GM04504 (cell line): Measurements from ENCODE around the gene AOAH.

Experiments used
- DNase-seq: peaks from one replicate; pipeline ENCODE4 v3.0.0-alpha.2; 2012; ENCODE audit warnings: low read depth

Gene AOAH

GRCh38 chr7:36629351-36629750, 94.9 kb downstream of the AOAH start:
- DNase-seq, result no peak

- DNase-seq, result no peak
These were observed 96.5 kb downstream of the AOAH start for GRCh38 chr7:36627836-36628235.

DNA sequence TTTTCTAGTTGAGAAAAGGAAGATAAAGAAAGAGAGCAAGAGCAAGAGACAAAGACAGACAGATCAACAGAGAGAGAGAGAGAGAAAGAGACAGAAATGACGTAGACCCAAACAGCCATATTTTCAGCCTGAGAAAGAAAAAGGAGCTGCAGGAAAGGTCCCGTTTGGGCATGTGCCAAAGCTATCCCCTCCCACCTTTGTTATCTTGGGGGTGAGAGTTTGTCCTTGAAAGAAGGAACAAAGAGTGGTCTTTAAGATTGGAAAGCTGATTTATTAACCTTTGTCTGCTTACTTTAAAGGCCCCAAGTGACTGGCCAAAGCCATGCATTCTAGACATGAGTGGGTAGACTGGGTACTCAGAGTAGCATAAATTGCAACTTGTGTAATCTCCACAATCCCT, 98.2 kb downstream of the AOAH start:
- no peak for DNase-seq

DNA sequence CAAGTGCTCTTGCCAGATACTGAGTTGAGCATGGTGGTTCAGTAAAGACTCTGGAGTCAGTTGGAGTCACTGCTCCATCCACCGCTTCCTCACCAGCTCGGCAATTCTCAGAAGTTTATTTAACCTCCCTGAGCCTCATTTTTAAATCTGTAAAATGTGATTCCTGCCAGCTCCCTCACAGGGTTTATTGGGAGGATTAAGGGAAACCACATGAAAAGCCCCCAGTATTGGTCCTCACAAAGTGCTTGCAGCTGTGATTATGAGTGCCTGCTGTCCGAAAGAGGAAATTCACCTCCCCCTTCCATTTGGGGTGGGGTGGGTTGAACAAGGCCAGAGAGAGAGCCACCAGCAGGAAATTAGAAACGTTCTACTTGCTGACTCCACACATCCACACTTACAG, 99.0 kb downstream of the AOAH start:
- DNase-seq, result no peak

DNA sequence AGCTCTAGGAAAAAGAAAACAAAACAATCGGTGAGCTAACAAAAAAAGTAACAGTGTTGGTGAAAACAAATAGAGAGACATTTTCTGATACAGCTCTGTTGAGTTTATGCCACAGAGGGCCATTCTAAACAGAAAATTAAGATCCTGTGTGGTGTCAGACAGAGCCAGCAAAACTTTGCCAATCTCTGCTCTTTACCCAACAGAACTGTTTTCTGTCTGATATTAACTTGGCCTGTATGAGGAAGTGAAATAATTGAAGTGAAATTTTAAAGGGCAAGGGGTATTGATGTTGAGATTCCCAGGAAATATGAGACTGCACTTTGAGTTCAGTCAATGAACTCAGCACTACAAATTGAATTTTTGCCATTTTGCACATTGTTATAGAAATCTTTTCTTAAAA, 101.0 kb downstream of the AOAH start:
- DNase-seq, result no peak

DNA sequence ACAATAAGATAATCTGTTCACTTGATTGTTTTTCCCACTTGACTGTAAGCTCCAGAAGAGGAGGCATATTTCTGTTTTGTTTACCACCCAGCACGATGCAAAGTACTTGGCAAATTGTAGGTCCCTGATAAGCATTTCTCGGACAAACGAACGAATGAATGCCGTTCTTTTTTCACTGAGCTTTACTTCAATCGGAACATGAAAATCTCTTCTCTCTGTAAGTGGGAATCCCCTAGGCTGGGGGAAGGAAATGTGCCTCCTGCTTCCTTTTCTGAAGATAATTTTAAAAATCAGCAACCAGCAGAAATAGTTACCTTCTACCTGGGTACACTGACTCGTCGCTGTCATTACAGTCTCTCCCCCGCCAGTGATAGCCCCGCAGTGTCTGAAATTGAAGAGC, 102.9 kb downstream of the AOAH start:
- no peak for DNase-seq

DNA sequence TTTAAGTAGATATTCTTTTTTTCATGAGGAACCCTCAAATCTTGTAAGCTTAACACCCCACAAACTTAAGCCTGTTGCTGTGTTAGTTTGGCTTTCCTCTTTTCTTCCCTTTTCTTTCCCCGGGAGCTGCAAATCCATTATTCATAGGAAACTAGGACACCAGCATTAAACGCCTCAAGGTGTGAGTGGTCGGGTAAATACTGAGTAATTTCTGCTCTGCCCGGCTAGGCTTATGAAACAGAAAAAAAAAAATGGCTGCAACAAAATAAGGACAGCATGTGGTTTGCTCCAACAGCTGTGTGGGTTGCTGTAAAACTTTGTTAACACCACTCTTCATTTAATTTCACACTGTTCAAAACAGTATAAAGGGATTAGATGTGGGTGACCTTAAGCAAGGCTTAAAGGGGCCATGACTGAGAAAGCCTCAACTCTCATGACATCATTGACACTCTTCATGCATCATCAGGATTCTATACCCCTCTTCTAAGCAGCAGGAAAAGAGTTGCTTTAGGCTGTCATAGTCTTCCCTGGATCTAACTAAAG, 104.1 kb downstream of the AOAH start:
- no peak for DNase-seq

DNA sequence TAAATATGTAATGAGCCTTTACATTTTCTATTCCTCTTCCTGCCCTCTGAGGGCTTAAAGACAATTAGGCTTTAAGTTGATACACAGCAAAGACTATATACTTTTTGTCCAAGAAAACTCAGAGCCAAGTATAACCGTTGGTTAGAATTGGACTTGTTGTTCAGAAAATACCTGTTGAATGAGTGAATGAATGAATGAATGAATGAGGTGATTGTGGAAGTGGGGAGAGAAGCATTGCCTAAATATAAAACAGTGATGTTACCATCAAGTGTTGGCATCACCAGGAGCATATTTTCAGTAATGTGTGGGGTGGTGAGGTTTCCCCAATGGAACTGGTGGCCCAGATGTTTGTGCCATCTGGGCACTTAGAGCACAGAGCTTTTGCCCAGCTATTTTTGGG, 106.9 kb downstream of the AOAH start:
- DNase-seq, result no peak

- DNase-seq, result no peak
These were observed 108.3 kb downstream of the AOAH start for GRCh38 chr7:36615852-36616540.

DNA sequence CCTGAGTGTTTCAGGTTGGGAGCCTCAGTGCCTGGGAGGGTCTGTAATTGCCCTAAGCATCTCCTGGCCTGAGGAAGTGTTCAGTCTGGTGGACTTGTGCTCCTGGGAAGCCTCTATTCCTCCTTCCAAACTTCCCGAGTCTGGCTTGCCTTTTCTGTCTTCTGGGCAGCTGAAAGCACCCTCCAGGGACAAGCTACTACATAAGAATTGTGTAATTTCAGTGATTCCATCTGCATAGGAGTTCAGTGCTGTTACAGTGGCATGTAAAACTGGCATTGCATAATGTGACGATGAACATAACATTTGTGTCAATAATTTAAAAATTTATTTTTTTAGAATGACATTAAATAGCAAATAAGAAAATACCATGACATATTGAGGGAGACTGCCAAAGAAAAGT, 109.3 kb downstream of the AOAH start:
- no peak for DNase-seq

GRCh38 chr7:36613031-36613614, 111.2 kb downstream of the AOAH start:
- DNase-seq, result no peak

DNA sequence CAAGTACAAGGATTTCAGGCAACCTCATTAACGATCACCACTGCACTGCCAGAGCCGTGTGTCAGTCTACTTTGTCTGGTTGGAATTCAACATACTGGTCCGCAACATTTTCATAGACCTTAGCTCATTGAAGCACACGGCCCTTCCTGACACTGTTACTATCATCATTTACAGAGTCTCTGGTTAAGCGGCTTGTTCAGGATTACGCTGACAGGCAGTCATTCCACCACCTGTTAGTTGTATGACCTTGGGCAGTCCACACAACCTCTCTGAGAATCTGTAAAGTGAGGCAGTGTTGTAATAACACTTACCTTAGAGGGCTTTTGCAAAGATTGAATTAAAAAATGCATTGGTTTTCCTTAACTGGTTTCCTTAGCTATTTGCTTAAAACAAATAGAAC, 112.6 kb downstream of the AOAH start:
- no peak for DNase-seq

DNA sequence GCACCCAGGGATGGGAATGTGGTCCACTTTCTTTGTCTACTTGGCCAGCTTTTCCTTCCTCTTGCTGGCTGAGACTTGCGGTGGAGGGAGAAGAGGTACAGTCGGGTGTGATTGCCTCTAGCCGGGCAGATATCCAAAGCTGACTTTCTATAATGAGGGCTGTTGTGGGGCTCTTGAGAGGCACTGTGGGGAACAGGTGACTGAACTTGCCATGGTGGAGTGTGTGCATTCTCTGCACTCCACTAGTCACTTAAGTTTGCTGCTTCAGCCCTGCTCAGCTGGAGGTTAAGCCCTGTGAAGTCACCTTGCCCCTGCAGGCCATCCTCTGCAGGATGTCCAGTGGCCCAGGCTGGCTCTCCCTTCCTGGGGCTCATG, 116.6 kb downstream of the AOAH start:
- no peak for DNase-seq

DNA sequence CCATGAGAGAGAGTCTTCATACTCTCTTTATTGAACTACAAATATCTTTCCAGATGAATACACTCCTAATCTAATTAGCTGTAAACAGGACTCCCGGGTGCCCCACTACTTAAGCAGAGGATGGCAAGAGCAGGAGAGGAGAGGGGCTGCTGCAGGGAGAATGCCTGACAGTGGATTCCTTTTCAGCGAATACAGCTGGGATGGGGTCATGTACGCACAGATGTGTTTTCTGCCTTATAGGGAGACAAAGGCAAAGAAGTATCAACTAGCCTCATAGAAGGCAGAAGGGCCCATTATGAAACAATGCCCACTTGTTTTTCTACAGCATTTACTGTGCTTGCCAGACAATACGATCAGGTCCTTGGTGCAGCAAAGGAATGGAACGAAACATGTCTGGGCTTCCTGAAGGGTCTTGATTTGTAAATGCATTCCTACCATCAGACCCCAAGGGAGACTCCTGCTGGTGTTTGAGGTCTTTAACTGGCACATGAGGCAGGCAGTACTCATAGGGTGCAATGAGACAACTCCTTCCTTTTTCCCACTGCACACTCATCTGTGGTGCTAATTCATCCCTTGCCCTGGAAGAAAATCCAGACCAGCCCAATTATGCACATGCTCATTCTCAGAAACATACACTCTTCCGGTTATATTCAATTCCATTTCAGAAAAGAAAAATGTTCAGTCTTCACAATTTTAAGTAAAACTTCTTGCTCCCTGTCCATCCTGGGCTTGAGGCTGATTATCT, 117.1 kb downstream of the AOAH start:
- DNase-seq, result no peak

GRCh38 chr7:36606153-36606975, 117.9 kb downstream of the AOAH start:
- DNase-seq, result no peak

GRCh38 chr7:36605261-36606051, 118.8 kb downstream of the AOAH start:
- no peak for DNase-seq

GRCh38 chr7:36604806-36605205, 119.5 kb downstream of the AOAH start:
- DNase-seq, result no peak

DNA sequence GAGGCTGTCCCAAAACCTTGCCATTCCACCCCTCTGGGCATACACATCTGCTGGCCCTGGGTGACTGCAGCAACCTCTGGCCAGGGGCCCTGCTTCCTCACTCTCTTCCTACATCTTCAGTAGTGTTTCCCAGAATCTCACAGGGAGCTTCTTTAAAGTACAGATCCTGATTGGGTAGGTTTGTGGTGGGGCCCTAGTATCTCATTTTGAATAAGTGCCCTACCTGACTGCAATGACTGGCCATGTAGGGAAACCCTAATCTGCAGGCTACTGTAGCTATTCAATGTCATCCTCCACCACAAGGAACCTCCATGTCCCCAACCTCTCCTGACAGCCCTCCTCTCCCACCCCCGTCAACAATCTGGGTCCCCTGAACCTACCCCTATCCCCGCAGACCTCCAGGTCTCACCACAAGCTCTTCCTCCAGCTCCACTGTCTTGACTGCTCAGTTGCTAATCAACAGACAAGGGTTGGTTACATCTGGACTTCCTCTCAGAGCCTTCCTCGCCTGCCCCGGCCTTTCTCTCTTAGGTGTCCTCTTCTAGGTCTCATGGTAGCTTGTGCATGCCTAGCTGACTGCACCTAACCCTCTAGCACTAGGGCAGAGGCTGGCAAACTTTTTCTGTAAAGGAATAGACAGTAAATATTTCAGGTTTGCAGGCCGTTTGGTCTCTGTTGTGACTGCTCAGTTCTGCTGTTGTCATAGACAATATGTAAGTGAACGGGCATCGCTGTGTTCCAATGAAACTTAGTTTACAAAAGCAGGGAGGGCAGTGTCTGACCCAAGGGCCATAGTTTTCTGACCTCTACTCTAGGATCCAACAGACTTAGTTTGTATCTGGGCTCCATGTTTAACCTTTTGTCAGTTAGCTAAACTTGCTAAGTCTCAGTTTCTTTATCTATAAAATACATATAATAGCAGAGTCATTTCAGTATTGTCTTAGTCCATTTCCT, 121.1 kb downstream of the AOAH start:
- DNase-seq, result no peak

DNA sequence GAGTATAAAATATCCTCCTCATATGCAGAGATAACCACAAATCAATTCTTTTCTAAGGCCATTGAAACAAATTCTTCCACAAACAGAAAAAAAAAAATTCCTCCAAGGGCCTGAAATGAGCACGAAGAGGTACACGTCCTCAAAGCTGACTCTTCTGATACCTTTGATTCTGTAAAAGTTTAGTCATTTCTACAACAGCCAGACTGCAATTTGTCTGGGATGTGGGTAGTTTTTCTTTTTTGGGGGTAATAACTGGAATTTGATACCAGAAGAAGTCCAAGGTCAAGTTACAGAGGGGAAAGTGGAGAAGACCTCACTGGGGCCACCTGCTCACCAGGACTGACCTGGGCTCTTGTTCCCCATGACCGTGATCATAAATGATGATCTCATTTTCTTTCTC, 121.8 kb downstream of the AOAH start:
- no peak for DNase-seq

DNA sequence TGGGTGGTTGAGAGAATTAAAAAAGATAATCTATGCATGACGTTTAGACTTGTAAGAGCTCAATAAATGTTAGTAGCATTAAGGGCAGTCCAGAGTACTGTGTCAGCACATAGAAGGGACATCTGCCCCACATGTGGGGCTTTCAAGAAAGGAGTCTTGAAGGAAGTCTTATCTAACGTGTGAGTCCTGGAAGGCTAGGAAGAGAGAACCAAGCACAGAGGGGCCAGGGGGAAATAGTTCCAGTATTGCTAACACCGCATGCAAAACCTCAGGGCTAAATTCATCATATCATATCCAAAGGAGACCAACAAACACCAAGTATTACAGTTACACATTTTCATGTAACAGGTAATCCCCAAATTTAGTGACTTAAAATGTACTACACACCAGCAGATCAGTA, 122.7 kb downstream of the AOAH start:
- no peak for DNase-seq
